Mucosa of descending colon (tissue), 3 donors: ENCODE data around the gene DHX58. TPM values are rescaled to one million over a fixed set of nuclear protein-coding genes. Genes with fewer than 3 reads are reported as not detected.

Source experiments
- ATAC-seq: fragments of 200-7000 bp; cut with Tn5 transposase; one replicate; pipeline ENCODE4 v1.9.1; 2020; ENCODE audit warnings: mild to moderate bottlenecking, moderate library complexity
- DNase-seq, 3 donors: peaks; one replicate each; pipeline ENCODE4 v3.0.0-alpha.2; 2020
- H3K36me3 ChIP-seq: fragments of 200-600 bp; one replicate; pipeline ENCODE4 v1.8.0; 2021; ENCODE audit warnings: low read depth, mild to moderate bottlenecking
- H3K4me1 ChIP-seq: fragments of 200-600 bp; one replicate; pipeline ENCODE4 v1.8.0; 2021; ENCODE audit warnings: low read depth, mild to moderate bottlenecking
- H3K4me3 ChIP-seq: fragments of 200-600 bp; one replicate; pipeline ENCODE4 v1.8.0; 2021; ENCODE audit warnings: mild to moderate bottlenecking
- H3K9me3 ChIP-seq: fragments of 200-600 bp; one replicate; pipeline ENCODE4 v1.8.0; 2021; ENCODE audit warnings: mild to moderate bottlenecking
- intact Hi-C, 2 donors: fragments of 100-400 bp; cut with DNase I in 1 of 2; cut with micrococcal nuclease in 1 of 2; formaldehyde crosslinking; loops; one replicate each; pipeline versions ENCODE4 v1.11.0 to v1.11.1; 2022; cut with DNase I, micrococcal nuclease
- total RNA-seq, 3 donors: library from RNA; stranded (reverse); fragmentation: NEBNext Ultra II Directional in 2 of 3; extraction: Animal tissue kit (Norgen Biotek cat#: 25700) in 2 of 3; gene quantifications; one replicate each; pipeline versions ENCODE4 v1.2.1 to v1.2.4, GENCODE V29; 2021 to 2023
- TF ChIP-seq, protein P1 (sequence below): fragments of 200-600 bp; IDR thresholded peaks from one replicate; pipeline ENCODE4 v1.8.0; 2022; ENCODE audit warnings: antibody characterized with exemption, mild to moderate bottlenecking
- donor health status: DM: no; HTN: no; CAD: no; lungs with moderate emphysema.
- donor health status: DM: no; HTN: no; CAD: no.
- donor health status: DM: no; HTN: yes; CAD: no.

The DHX58 gene
- total RNA-seq, 3 donors from 2014 or later: 11.7 to 18.0 (median 14.0) TPM

DNA sequence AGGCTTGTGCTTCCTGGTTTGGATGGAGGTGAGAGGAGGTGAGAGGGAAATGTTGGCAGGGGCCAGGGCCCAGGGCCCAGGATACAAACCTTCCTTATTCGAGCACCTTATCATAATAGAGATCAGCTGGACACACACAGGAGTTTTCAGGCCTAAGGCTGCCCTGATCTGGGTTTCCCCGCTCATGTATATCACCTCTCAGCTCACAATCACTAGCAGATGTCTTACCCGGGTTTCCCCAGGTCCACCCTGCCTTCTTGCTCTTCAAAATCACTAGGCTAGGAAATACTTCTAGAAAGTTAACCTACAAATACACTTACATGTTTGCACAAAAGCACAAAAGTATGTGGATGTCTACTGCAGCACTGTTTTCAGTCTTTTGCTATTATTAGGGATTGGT lies 14.3 kb upstream of the DHX58 start:
- Histone ChIP-seq H3K4me3 (no peak overlapping the region), H3K36me3 (no peaks in the 10 kb centered on the region), H3K9me3 (no peaks in the 10 kb centered on the region), H3K4me1 (peaks cover 3% of the 10 kb centered on the region)
- intact Hi-C loops: no loop called here
- no peak for ATAC-seq
- TF ChIP-seq, protein P1, sequence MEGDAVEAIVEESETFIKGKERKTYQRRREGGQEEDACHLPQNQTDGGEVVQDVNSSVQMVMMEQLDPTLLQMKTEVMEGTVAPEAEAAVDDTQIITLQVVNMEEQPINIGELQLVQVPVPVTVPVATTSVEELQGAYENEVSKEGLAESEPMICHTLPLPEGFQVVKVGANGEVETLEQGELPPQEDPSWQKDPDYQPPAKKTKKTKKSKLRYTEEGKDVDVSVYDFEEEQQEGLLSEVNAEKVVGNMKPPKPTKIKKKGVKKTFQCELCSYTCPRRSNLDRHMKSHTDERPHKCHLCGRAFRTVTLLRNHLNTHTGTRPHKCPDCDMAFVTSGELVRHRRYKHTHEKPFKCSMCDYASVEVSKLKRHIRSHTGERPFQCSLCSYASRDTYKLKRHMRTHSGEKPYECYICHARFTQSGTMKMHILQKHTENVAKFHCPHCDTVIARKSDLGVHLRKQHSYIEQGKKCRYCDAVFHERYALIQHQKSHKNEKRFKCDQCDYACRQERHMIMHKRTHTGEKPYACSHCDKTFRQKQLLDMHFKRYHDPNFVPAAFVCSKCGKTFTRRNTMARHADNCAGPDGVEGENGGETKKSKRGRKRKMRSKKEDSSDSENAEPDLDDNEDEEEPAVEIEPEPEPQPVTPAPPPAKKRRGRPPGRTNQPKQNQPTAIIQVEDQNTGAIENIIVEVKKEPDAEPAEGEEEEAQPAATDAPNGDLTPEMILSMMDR: no peak
- DNase-seq: no peak

DNA sequence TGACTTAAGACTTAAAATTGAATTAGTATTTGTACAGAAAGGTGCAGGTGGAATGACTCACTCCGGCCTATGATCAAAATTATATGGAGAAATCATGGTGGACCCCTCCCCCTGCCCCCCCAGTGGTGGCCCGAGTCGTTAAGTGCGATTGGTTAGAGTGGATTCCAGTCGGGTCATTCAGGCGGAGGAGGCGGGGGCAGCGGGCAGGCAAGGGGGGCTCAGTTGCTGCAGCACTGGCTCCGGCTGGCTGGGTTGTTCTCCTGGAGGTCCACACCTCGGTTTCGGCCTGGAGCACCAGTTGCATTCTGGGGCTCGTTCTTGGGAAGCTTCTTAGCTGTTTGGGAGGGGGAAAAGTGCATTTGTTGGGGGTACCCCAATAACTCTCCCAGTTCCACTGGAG lies 13.1 kb upstream of the DHX58 start:
- H3K9me3 ChIP-seq: no peaks in the 10 kb centered on the region
- no peaks in the 10 kb centered on the region for H3K36me3 ChIP-seq
- intact Hi-C loops: no loop called here
- no peak overlapping the region for H3K4me3 ChIP-seq
- DNase-seq (no peak), ATAC-seq (no peak)
- peaks cover 10% of the 10 kb centered on the region for H3K4me1 ChIP-seq
- TF ChIP-seq, protein P1: no peak

DNA sequence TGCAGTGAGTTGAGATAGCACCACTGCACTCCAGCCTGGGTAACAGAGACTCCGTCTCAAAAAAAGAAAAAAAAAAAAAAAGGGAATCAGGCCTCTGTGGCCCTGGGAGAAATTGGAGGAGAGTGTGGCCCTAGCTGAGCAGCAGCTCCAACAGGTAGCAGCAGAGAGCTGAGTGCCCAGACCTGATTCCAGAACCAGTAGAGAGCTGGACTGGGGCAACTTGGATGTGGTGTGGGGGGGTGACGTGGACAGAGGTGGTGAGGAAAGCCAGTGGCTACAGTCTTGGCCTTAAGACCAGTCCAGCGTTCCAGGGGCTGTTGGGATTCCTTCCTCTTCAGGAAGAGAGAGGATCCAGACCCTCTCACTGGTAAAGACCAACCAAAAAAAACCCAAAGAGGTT lies 11.7 kb upstream of the DHX58 start:
- no peaks in the 10 kb centered on the region for H3K9me3 ChIP-seq
- intact Hi-C loops: no loop called here
- DNase-seq (no peak), ATAC-seq (no peak)
- no peak overlapping the region for H3K4me3 ChIP-seq
- TF ChIP-seq, protein P1: no peak
- H3K36me3 ChIP-seq: no peaks in the 10 kb centered on the region
- H3K4me1 ChIP-seq: peaks cover 17% of the 10 kb centered on the region

DNA sequence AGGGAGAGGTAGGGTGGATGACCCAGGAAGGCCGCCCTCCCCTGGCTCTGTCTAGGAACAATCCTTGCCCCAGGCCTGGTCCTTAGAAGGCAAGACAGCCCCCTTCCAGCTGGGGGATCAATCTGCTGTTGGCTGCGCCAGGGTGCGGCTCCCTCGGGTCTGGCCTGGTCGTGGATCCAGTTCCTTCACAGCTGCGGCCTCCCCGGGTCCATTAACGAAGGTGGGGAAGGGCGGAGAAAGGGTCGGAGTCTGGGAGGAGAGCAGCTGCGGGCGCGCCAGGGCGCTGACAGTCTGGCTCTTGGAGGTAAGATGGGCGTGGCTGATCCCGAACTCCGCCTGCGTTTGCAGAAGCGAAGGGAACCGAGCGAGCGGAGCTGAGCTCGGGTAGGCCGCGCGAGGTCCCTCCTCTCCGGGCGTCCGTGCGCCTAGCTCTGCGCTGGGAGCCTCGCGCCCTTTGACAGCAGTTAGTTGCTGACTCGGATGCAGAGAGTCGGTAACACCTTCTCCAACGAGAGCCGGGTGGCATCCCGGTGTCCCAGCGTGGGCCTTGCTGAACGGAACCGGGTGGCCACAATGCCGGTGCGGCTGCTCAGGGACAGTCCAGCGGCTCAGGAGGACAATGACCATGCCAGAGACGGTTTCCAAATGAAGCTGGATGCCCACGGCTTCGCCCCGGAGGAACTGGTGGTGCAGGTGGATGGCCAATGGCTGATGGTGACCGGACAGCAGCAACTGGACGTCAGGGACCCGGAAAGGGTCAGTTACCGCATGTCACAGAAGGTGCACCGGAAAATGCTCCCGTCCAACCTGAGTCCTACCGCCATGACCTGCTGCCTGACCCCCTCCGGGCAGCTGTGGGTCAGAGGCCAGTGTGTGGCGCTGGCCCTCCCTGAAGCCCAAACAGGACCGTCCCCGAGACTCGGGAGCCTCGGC lies 10.1 kb upstream of the DHX58 start, which contains the start of gene HSPB9:
TSS of gene HSPB9 (plus strand) at position 434 of the 933 bp plus-strand sequence. CDS start at position 481, 47 bp downstream.
- Histone ChIP-seq H3K9me3 (no peaks in the 10 kb centered on the region), H3K4me1 (peaks cover 17% of the 10 kb centered on the region), H3K4me3 (no peak within 1 kb of the TSS), H3K36me3 (no peaks in the 10 kb centered on the region)
- ATAC-seq (peak; percentile 88), DNase-seq (peak; percentile 88 to 89 (median 88))
- TF ChIP-seq, protein P1: no peak
- intact Hi-C loops: no loop called here

DNA sequence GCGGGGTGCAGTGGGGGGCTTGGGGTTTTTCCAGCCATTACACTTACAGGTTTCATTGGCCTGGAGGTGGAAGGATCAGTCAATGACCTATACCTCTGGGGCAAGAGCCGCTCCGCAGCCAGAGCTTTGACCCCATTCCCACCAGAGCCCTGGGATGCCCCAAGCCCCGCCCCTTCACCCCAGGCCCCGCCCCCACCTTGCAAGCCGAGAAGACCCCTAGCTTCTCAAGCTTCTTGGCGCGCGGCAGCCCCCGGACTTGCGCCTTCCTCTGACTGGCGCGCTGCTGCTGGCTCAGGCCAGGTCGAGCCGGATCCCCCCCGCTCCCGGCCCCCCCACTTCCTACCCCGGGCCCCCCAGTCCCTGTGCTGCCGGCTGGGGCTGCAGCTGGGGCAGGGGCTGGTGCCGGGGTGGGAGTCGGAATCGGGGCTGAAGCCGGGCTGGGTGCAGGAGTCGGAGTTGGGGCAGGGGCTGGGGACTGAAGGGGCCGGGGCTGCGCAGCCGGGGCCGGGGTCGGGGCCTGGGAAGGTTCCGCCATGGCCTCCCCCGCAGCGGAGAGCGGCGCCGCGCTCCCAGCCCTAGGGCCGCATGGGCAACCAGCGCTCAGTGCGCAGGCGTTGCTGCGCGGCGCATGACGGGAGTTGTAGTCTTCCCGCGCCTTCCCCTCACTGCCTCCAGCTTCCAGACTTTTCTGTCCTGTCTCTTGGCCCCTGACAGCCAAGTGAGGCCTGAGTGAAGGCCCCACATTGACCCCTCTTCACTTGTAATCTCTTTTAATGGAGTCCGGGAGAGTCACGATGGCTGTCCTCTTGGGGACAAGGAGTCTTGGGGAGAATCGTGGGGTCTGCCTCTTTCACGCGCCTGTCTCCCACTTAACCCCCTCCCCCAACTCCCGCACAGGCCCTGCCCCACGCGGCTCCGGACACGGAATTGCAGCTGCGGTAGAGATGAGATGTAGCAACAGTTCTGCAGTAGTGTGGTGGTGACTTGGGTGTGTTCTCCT lies 8.6 kb upstream of the DHX58 start, which contains the start of gene KAT2A:
TSS of gene KAT2A (minus strand) at position 598 of the 1,000 bp plus-strand sequence. CDS start at position 535, 63 bp downstream.
- H3K4me1 ChIP-seq: peaks cover 17% of the 10 kb centered on the region
- peak; percentile 86 for ATAC-seq
- no peaks in the 10 kb centered on the region for H3K36me3 ChIP-seq
- peak; percentile 87 to 89 (median 89) for DNase-seq
- no peaks in the 10 kb centered on the region for H3K9me3 ChIP-seq
- peak within 1 kb of the TSS; percentile 50 for H3K4me3 ChIP-seq
- TF ChIP-seq, protein P1: no peak
- intact Hi-C loops: no loop called here
